ENCODE results near the gene FGF4.

- TF ChIP-seq, protein P1, sequence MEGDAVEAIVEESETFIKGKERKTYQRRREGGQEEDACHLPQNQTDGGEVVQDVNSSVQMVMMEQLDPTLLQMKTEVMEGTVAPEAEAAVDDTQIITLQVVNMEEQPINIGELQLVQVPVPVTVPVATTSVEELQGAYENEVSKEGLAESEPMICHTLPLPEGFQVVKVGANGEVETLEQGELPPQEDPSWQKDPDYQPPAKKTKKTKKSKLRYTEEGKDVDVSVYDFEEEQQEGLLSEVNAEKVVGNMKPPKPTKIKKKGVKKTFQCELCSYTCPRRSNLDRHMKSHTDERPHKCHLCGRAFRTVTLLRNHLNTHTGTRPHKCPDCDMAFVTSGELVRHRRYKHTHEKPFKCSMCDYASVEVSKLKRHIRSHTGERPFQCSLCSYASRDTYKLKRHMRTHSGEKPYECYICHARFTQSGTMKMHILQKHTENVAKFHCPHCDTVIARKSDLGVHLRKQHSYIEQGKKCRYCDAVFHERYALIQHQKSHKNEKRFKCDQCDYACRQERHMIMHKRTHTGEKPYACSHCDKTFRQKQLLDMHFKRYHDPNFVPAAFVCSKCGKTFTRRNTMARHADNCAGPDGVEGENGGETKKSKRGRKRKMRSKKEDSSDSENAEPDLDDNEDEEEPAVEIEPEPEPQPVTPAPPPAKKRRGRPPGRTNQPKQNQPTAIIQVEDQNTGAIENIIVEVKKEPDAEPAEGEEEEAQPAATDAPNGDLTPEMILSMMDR (IDR thresholded peaks at IDR 0.05; ENCODE audit: extremely low read depth in 1 of 2, insufficient read depth in 1 of 2, low read depth in 1 of 2, low read length in 2 of 2): no peak
- no peak for TF ChIP-seq POLR2AphosphoS5 (IDR thresholded peaks at IDR 0.05; ENCODE audit: insufficient read depth, low read depth, low read length)
- TF ChIP-seq POLR2A (IDR thresholded peaks at IDR 0.05; ENCODE audit: low read depth, low read length): no peak
- no peak for TF ChIP-seq EZH2 (IDR thresholded peaks at IDR 0.05; ENCODE audit: borderline replicate concordance, low read depth, low read length, severe bottlenecking)
- TF ChIP-seq GATA2 (IDR thresholded peaks at IDR 0.05; ENCODE audit: insufficient read depth, insufficient read length, low read depth, low read length): no peak
- no peak for TF ChIP-seq FOS (IDR thresholded peaks at IDR 0.05; ENCODE audit: borderline replicate concordance, insufficient read depth, low read length)
- TF ChIP-seq, protein P2, sequence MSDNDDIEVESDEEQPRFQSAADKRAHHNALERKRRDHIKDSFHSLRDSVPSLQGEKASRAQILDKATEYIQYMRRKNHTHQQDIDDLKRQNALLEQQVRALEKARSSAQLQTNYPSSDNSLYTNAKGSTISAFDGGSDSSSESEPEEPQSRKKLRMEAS (IDR thresholded peaks at IDR 0.05; ENCODE audit: insufficient read depth, insufficient read length): no peak
These were observed 6.1 kb upstream of the FGF4 start for GRCh38 chr11:69781241-69781640.

Data from endothelial cell of umbilical vein (primary cell).